8988T (cell line): Measurements from ENCODE around the gene NANOS2.
"Not testable (repeated sequence)": the region's sequence is repeated elsewhere in the genome, so short reads cannot be mapped to it uniquely, and the experiment has no call there.

Source experiments
- DNase-seq: peaks from one replicate; pipeline ENCODE4 v3.0.0; 2011

The NANOS2 gene

DNA sequence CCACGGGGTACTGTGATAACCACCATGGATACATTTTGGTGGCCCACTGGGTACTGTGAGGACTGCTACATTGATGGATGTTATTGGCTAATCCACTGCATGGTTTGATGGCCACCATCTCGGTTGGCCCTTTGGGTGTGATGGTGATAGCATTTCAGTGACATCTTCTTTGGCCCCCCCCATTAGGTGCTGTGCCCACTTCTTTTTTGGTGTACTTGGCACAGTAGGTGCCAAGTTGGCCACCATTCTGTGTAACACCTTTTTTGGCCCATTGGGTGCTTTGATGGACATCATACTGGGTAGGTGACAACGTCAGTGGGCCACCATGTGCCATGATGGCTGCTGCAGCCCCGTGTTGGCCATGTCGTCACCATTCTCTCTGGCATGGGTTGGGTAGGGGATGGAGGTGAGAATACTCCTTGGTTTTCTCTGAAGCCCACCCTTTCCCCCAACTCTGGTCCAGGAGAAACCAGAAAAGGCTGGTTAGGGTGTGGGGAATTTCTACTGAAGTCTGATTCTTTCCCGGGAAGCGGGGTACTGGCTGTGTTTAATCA, 41.3 kb downstream of the NANOS2 start:
- no peak for DNase-seq

DNA sequence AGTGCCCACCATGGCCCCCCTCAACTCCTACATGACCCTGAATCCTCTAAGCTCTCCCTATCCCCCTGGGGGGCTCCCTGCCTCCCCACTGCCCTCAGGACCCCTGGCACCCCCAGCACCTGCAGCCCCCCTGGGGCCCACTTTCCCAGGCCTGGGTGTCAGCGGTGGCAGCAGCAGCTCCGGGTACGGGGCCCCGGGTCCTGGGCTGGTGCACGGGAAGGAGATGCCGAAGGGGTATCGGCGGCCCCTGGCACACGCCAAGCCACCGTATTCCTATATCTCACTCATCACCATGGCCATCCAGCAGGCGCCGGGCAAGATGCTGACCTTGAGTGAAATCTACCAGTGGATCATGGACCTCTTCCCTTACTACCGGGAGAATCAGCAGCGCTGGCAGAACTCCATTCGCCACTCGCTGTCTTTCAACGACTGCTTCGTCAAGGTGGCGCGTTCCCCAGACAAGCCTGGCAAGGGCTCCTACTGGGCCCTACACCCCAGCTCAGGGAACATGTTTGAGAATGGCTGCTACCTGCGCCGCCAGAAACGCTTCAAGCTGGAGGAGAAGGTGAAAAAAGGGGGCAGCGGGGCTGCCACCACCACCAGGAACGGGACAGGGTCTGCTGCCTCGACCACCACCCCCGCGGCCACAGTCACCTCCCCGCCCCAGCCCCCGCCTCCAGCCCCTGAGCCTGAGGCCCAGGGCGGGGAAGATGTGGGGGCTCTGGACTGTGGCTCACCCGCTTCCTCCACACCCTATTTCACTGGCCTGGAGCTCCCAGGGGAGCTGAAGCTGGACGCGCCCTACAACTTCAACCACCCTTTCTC, 42.3 kb downstream of the NANOS2 start:
- DNase-seq: no peak

DNA sequence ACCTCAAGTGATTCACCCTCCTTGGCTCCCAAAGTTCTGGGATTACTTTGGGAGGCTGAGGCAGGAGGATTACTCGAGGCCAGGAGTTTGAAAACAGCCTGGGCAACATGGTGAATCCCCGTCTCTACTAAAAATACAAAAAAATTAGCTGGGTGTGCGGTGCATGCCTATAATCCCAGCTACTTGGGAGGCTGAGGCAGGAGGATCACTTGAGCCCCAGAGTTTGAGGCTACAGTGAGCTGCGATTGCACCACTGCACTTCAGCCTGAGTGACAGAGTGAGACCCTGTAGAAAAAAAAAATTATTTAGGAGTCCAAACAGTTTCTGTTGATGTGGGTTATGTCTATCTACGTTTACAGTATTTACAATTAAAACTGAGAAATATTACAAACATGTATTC, 43.8 kb downstream of the NANOS2 start:
- DNase-seq: no peak

DNA sequence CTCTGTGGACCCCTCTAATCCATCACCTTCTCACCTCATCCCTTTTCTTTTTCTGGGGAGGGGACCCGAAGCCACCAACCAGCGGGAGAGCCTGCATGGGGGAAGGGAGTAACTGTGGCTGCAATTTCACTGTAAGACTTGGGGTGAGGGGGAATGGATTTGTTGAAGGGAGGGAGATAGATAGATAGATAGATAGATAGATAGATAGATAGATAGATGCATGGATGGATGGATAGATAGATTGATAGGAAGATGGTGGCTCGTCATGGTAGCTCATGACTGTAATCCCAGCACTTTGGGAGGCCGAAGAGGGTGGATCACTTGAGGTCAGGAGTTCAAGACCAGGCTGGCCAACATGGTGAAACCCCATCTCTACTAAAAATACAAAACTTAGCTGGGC, 47.3 kb downstream of the NANOS2 start:
- not testable (repeated sequence) for DNase-seq

GRCh38 chr19:45866400-45867176, 48.0 kb downstream of the NANOS2 start:
- no peak for DNase-seq

- no peak for DNase-seq
These were observed 49.2 kb downstream of the NANOS2 start for GRCh38 chr19:45865269-45865948.

GRCh38 chr19:45864629-45865082, 49.9 kb downstream of the NANOS2 start:
- DNase-seq: no peak

GRCh38 chr19:45863840-45864628, 50.5 kb downstream of the NANOS2 start, which contains the start of gene FOXA3:
Gene FOXA3 (plus strand): TSS chr19:45864326. CDS start chr19:45864457, 131 bp downstream.
- DNase-seq: peak; percentile 80

DNA sequence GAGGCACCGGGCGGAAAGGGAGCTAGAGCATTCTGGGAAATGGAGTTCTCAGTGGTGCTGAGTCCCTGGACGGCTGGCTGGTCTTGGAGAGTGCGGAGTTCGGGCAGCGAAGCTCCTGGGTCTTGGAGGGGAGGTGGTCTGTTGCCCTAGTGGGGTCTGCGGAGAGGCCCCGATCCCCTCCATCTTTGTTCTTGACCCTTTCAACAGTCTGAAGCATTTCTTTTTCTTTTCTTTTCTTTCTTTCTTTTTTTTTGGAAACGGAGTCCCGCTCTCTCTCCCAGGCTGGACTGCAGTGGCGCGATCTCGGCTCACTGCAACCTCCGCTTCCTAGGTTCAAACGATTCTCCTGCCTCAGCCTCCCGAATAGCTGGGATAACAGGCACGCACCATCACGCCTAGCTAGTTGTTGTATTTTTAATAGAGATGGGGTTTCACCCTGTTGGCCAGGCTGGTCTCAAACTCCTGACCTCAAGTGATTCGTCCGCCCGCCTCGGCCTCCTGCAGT, 51.2 kb downstream of the NANOS2 start:
- DNase-seq: no peak
